ENCODE measurements around the gene TGIF1.

Gene TGIF1

DNA sequence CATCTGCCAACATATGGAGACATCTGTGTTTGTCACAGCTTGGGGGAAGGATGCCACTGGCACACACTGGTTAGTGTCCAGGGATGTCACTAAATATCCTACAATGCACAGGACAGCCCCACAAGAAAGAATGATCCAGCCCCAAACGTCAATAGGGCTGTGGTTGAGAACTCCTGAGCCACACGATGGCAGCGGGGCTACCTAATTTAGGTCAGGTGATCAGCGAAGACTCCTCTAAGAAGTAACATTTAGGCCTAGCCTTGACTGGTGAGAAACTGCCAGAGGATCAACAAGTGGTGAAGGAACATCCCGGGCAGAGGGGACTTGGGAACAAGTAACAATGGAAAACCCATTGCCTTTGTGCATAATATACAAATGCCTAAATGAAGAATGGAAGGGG lies 5.0 kb upstream of the TGIF1 start:
- H3F3A ChIP-seq (ENCODE audit: control insufficient read depth, insufficient read depth), result peaks cover 11% of the 10 kb centered on the region; the same call in 1 of the 2 replicates
- H3K4me1 ChIP-seq (ENCODE audit: control insufficient read depth, low read length), result peaks cover 12% of the 10 kb centered on the region
- no peak overlapping the region for H3K4me2 ChIP-seq (ENCODE audit: low read length)
- no peaks in the 10 kb centered on the region for H3K9me2 ChIP-seq (replicated peaks; ENCODE audit: control insufficient read depth, low read length)
- no peaks in the 10 kb centered on the region for H3K79me2 ChIP-seq (ENCODE audit: control insufficient read depth, low read length)
- H4K20me1 ChIP-seq (ENCODE audit: control insufficient read depth, insufficient read depth, low read depth, low read length), result no peaks in the 10 kb centered on the region
- no peaks in the 10 kb centered on the region for H3K9me3 ChIP-seq (ENCODE audit: control insufficient read depth, insufficient read depth, low read length)
- TF ChIP-seq, protein P1, sequence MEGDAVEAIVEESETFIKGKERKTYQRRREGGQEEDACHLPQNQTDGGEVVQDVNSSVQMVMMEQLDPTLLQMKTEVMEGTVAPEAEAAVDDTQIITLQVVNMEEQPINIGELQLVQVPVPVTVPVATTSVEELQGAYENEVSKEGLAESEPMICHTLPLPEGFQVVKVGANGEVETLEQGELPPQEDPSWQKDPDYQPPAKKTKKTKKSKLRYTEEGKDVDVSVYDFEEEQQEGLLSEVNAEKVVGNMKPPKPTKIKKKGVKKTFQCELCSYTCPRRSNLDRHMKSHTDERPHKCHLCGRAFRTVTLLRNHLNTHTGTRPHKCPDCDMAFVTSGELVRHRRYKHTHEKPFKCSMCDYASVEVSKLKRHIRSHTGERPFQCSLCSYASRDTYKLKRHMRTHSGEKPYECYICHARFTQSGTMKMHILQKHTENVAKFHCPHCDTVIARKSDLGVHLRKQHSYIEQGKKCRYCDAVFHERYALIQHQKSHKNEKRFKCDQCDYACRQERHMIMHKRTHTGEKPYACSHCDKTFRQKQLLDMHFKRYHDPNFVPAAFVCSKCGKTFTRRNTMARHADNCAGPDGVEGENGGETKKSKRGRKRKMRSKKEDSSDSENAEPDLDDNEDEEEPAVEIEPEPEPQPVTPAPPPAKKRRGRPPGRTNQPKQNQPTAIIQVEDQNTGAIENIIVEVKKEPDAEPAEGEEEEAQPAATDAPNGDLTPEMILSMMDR (IDR thresholded peaks at IDR 0.05; ENCODE audit: low read depth, low read length, poor library complexity, severe bottlenecking), result no peak
- no peak for TF ChIP-seq EZH2phosphoT487 (IDR thresholded peaks at IDR 0.05; ENCODE audit: borderline replicate concordance, low read length)
- no peak overlapping the region for H3K4me3 ChIP-seq (ENCODE audit: low read length)
- no peak overlapping the region for H3K27ac ChIP-seq (ENCODE audit: low read depth, low read length)
- peaks cover 17% of the 10 kb centered on the region for H3K27me3 ChIP-seq (ENCODE audit: control insufficient read depth, low read length)
- H3K36me3 ChIP-seq (ENCODE audit: control insufficient read depth, low read length), result no peaks in the 10 kb centered on the region

DNA sequence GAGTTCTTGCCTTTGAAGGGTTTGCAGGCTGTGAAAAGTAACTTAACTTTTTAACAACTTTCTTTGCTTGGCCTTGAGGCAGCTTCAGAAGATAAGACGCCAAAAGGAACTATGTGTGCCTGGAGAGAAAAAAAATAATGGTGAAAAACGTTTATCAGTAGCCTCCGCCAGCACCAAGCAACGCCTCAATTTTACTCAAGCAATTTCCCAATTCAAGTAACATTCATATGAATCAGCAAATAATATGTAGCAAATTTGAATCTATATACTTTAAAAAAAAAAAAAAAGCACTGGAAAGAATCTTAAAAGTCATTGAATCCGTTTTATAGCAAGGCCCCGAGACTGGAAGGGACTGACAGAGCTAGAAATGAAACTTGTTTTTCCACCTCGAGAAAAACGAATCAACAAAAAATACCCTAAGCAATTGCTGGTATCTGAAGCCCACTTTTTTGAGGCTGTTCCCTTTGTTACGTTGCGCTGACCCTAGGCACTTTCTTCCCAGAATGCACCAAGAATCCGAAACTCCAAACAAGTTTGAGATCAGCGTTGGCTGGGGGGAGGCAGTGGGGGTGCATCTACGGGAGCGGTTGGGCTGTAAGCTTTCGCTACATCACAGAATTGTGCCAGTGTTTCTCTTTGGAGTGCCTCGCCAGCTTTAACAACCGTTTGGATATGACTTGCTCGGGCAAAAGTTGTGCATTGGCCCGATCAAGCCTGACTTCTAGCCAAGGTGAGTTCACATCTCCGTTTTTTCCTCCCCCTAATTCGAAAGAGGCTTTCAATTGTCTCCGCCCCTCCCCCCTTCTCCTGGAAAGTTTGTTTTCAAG lies 2.7 kb upstream of the TGIF1 start:
- H3F3A ChIP-seq (ENCODE audit: control insufficient read depth, insufficient read depth), result peaks cover 13% of the 10 kb centered on the region

DNA sequence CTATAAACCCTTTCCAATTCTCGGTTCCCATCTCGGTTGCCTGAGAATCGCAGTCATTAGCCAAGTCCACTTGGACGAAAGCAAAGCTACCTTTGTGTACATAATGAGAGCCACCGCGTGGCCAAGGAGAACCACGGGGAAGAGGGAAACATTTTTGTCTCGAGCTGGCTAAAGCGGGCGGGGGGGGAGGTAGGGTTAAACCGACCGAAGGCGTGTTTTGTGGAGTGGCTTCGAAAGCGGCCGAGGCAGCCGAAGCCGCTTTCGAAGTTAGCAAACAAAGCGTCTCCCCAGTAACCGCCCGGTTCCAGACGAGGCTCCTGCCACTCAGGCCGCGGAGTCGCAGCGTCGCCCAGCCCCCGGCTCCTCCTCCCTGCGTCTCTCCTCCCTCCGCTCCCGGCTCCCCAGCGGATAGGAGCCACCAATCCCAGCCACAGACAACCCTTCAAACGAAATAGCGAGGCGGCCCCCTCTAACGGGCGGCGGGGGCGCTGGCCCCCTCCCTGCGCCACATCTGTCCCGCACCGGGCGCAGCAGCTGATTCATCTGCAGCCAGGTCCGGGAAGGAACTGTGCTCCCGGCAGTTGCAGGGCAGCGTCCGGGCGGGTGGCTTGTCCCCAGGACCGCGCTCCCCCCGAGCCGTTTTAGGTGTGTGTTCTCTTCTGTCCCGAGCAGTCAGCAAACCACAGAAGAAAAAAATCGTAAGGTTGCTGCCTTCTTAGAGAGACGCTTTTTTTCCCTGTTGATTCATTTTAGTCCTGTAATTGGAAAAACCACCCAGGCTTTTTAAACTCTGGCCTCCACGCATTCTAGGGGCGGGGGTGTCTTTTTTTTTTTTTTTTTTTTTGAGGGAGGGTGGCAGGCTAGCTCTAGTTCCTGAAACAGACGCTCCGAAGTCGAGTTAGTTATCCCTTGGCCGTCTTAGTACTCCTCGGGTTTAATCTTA lies 1.8 kb upstream of the TGIF1 start:
- TF ChIP-seq, protein P1 (IDR thresholded peaks at IDR 0.05; ENCODE audit: low read depth, low read length, poor library complexity, severe bottlenecking), result peak; percentile 14
- TF ChIP-seq EZH2phosphoT487 (IDR thresholded peaks at IDR 0.05; ENCODE audit: borderline replicate concordance, low read length), result no peak
- Histone ChIP-seq H3K79me2 (ENCODE audit: control insufficient read depth, low read length) (peaks cover 30% of the 10 kb centered on the region), H3K4me1 (ENCODE audit: control insufficient read depth, low read length) (peaks cover 38% of the 10 kb centered on the region), H3K9me2 (replicated peaks; ENCODE audit: control insufficient read depth, low read length) (no peaks in the 10 kb centered on the region), H3K27ac (ENCODE audit: low read depth, low read length) (peak overlapping the region; percentile 88), H3K4me3 (ENCODE audit: low read length) (peak overlapping the region; percentile 96), H3K9me3 (ENCODE audit: control insufficient read depth, insufficient read depth, low read length) (no peaks in the 10 kb centered on the region), H3K36me3 (ENCODE audit: control insufficient read depth, low read length) (no peaks in the 10 kb centered on the region), H3K4me2 (ENCODE audit: low read length) (peak overlapping the region; percentile 79), H3F3A (ENCODE audit: control insufficient read depth, insufficient read depth) (peaks cover 16% of the 10 kb centered on the region), H3K27me3 (ENCODE audit: control insufficient read depth, low read length) (peaks cover 9% of the 10 kb centered on the region; the same call in 1 of the 2 replicates), H4K20me1 (ENCODE audit: control insufficient read depth, insufficient read depth, low read depth, low read length) (no peaks in the 10 kb centered on the region)

More for the DNA sequence above, 2.7 kb upstream of the TGIF1 start:
- Histone ChIP-seq H3K79me2 (ENCODE audit: control insufficient read depth, low read length) (peaks cover 21% of the 10 kb centered on the region), H3K9me2 (replicated peaks; ENCODE audit: control insufficient read depth, low read length) (no peaks in the 10 kb centered on the region), H3K27ac (ENCODE audit: low read depth, low read length) (peak overlapping the region; percentile 88), H3K27me3 (ENCODE audit: control insufficient read depth, low read length) (peaks cover 9% of the 10 kb centered on the region; the same call in 1 of the 2 replicates), H4K20me1 (ENCODE audit: control insufficient read depth, insufficient read depth, low read depth, low read length) (no peaks in the 10 kb centered on the region), H3K36me3 (ENCODE audit: control insufficient read depth, low read length) (no peaks in the 10 kb centered on the region), H3K4me2 (ENCODE audit: low read length) (peak overlapping the region; percentile 79), H3K4me1 (ENCODE audit: control insufficient read depth, low read length) (peaks cover 29% of the 10 kb centered on the region), H3K4me3 (ENCODE audit: low read length) (peak overlapping the region; percentile 96), H3K9me3 (ENCODE audit: control insufficient read depth, insufficient read depth, low read length) (no peaks in the 10 kb centered on the region)
- TF ChIP-seq, protein P1 (IDR thresholded peaks at IDR 0.05; ENCODE audit: low read depth, low read length, poor library complexity, severe bottlenecking), result no peak
- no peak for TF ChIP-seq EZH2phosphoT487 (IDR thresholded peaks at IDR 0.05; ENCODE audit: borderline replicate concordance, low read length)
